Inflammatory macrophage treated with lipopolysaccharide for 4 hours (primary cell): ENCODE measurements around the gene B3GALT4.

Experiments
- DNase-seq: peaks from one replicate; pipeline ENCODE4 v3.0.0-alpha.2; 2020

Gene B3GALT4

DNA sequence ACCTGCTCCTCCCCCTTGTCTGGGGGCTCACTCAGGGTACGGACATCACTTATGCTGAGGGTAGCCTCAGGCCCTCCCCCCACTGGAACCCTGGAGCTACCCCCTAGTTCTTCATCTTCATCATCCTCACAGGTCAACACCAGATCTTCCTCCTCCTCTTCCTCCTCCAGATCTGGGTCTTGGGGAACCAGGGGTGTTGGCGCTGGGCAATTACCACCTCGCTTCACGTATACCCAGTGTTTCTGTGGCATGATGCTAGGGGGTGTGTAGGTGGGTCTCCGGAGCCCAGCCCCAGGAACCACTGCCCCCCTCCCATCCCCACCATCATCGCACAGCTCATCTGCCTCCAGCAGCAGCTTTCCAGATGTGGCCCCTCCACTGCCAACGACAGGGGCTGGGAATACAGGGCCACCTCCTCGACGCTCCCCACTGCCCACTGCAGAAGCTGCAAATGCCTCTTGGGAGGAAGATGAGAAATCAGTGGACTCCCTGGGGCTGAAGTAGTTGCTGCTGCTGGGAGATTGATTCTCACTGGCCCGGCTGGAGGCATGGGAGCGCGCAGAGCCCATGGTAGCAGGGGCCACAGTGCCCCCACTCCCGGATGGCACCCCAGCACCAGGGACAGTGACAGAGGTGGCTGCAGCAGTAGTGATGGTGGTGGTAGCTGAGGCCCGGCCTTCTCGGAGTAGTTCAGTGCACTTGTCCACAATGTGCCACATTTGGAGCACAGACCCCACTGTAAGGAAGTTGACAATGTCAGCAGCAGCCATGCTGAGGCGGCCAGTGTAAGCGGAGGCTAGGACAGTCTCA, 39.1 kb downstream of the B3GALT4 start:
- DNase-seq = no peak

DNA sequence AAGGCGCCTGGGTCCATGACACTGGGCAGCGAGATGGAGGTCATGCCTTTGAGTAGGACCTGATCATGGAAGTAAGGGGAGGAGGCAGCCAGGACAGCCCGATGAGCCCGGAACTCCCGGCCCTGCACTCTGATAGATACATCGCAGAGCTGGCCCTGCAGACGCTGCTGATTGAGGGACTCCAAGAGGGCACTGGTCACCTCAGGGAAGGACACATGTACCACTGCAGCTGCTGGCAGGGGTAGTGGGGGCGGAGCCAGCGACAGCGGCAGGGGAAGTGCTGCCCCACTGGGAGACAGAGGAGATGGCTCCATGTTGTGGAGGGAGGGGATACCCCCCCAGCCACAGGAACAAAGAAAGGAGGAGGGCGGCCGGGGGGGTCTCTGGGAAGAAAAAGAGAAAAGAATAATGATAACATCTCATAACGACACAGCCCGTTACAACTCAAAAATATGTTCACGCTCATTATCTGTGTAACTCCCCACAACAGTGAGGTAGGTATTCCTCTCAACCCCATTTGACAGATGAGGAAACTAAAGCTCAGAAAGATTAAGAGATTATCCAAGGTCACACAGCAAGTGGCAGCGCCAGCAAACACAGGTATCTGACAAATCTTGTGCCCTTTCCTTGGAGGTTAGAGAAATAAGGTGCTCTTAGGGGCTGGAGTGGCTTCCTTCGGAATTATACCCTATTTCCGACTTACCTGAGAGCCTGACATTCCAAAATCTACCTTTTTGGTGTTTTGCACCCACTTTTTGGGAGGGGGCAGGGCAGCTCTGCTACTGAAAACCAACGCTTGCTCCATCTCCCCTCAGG, 39.9 kb downstream of the B3GALT4 start:
- DNase-seq = no peak

GRCh38 chr6:33317419-33317668, 40.4 kb downstream of the B3GALT4 start:
- no peak for DNase-seq

GRCh38 chr6:33317669-33318425, 40.9 kb downstream of the B3GALT4 start, which contains the start of gene ZBTB22:
ZBTB22 (minus strand) TSS chr6:33317744; CDS start chr6:33316916, 828 bp downstream.
- peak; percentile 98 for DNase-seq

DNA sequence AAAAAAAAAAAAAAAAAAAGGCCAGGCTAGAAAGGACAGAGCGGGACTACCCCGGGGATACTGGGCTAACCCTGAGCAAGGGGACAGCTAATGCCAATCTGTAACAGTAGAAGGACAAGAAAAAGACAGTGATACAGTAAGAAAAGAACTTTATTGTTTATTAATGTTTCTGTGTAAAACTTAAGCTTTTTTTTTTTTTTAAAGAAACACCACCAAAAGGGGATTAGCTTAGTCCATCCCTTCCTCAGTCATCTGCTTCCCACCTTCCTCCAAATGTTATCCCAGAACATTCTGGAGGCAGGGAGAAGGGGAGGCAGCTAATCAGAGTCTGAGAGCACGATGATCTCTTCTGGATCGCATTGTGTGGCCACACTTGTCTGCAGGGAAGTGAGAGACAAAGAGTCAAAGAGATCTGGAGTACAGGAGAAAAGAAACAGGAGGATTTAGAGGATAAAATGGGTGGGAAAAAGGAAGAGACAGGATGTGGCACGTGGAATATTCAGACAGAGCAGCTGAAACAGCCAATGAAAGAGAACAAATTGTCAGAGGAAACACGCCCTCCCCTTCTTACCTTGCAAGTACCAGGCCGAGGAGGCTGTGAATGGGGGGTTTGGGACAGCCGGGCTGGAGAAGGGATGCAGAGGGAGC, 41.6 kb downstream of the B3GALT4 start:
- no peak for DNase-seq

GRCh38 chr6:33319939-33320314, 43.0 kb downstream of the B3GALT4 start:
- no peak for DNase-seq

DNA sequence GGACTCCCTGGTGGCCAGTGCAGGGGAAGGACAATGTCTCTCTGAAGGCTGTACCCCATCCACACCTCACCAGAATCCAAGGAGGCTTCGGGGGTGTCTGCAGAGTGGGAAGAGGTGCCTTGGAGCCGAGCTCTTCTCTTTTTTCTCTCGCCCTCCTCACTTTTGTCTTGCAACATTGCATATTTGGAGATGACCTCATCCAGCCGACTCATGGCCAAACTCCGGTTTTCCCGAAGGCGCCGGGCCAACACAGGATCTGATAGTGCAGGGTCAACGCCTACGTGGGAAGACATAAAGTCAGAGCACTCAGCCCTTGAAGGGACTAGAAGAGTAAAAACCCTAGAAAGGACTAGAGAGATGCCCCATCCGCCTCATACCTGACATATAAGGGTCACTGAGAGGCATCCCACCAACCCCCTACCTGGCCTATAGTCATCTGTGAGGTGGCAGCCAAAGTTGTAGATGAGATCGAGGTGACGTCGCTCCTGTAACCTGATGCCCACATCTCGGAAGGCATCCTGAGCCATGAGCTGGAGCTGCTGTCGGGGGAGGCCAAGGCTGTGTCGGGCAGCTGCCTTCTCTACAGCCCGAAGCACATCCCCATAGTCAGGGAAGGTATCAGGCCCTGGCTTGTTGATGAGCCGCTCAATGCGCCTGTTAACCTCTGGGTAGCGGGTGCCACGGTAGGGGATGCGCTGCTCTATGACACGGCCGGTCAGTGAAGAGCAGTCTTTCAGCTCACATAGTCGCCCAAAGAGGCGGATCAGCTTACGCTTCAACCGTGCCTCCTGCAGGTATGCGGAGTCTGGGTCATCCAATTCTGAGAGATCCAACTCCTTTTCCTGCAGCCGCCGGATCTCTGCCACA, 43.6 kb downstream of the B3GALT4 start:
- DNase-seq = peak; percentile 89

DNA sequence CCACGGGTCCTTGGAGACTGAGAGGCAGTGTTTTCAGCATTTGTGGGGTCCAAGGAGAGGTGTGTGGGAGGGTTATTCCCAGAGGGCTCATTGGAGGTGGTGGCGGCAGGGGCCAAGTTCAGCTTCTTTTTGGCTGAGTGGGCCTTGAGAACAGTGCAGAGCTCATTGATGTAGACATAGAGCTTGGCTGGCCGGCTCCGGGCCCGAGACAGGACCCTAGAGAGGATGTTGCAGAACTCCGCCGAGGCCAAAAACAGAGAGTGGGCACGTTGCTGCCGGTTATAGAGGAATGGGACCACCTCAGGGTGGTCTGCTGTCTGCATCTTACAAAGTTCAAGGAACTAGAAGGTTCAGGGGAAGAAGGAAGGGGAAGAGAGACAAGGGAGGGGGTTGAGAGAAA, 44.3 kb downstream of the B3GALT4 start:
- DNase-seq = no peak

GRCh38 chr6:33323623-33323948, 46.7 kb downstream of the B3GALT4 start:
- no peak for DNase-seq

- DNase-seq = peak; percentile 24
Observed at GRCh38 chr6:33324125-33324524, 47.2 kb downstream of the B3GALT4 start.
